ENCODE measurements around the gene SLC22A4. TPM values are rescaled to one million over a fixed set of nuclear protein-coding genes. Genes with fewer than 3 reads are reported as not detected.

The SLC22A4 gene
- polyA plus RNA-seq, 1 donor from 2014 or later: 2.0 TPM

GRCh38 chr5:132275367-132276220 is 18.6 kb upstream of the SLC22A4 start:
- TF ChIP-seq POLR2AphosphoS5 (IDR thresholded peaks at IDR 0.05) (no peak), EZH2 (IDR thresholded peaks at IDR 0.05; ENCODE audit: borderline replicate concordance, insufficient read depth, low read length, poor library complexity, severe bottlenecking) (no peak), REST (IDR thresholded peaks at IDR 0.05; ENCODE audit: borderline replicate concordance) (no peak), RAD21 (conservative IDR thresholded peaks at IDR 0.05) (no peak), TAF1 (IDR thresholded peaks at IDR 0.05; ENCODE audit: low read depth) (no peak), SMC3 (conservative IDR thresholded peaks at IDR 0.05; ENCODE audit: poor library complexity) (no peak), EP300 (conservative IDR thresholded peaks at IDR 0.05; ENCODE audit: poor library complexity, severe bottlenecking) (no peak), MXI1 (conservative IDR thresholded peaks at IDR 0.05; ENCODE audit: poor library complexity, severe bottlenecking) (no peak), CTCF (IDR thresholded peaks at IDR 0.05; ENCODE audit: poor library complexity, severe bottlenecking) (no peak)
- Histone ChIP-seq H2AFZ (ENCODE audit: low read depth, low read length) (no peak overlapping the region), H3K9me2 (ENCODE audit: insufficient read depth, low read length) (no peaks in the 10 kb centered on the region), H3K27ac (ENCODE audit: low read length) (no peak overlapping the region), H3K9ac (ENCODE audit: low read length) (no peak overlapping the region), H3K4me3 (ENCODE audit: low read length) (no peak overlapping the region), H3K27me3 (ENCODE audit: insufficient read depth, low read depth, low read length) (no peaks in the 10 kb centered on the region), H3F3A (ENCODE audit: insufficient read depth, low read length, poor library complexity, severe bottlenecking) (no peaks in the 10 kb centered on the region), H3K79me2 (replicated peaks; ENCODE audit: insufficient read depth, low read length) (no peaks in the 10 kb centered on the region), H3K4me2 (ENCODE audit: low read length) (no peak overlapping the region), H4K20me1 (ENCODE audit: insufficient read depth) (no peaks in the 10 kb centered on the region), H3K9me3 (ENCODE audit: low read length) (no peaks in the 10 kb centered on the region), H3K36me3 (ENCODE audit: insufficient read depth, low read length) (no peaks in the 10 kb centered on the region)

- H3K4me3 ChIP-seq (ENCODE audit: low read length): no peak overlapping the region
Observed at GRCh38 chr5:132277256-132277655, 16.9 kb upstream of the SLC22A4 start.

More at GRCh38 chr5:132277256-132277655, 16.9 kb upstream of the SLC22A4 start:
- no peak overlapping the region for H2AFZ ChIP-seq (ENCODE audit: low read depth, low read length)
- no peak overlapping the region for H3K4me2 ChIP-seq (ENCODE audit: low read length)
- H3K36me3 ChIP-seq (ENCODE audit: insufficient read depth, low read length): no peaks in the 10 kb centered on the region
- H3F3A ChIP-seq (ENCODE audit: insufficient read depth, low read length, poor library complexity, severe bottlenecking): no peaks in the 10 kb centered on the region
- no peaks in the 10 kb centered on the region for H3K27me3 ChIP-seq (ENCODE audit: insufficient read depth, low read depth, low read length)
- no peaks in the 10 kb centered on the region for H4K20me1 ChIP-seq (ENCODE audit: insufficient read depth)
- H3K27ac ChIP-seq (ENCODE audit: low read length): no peak overlapping the region
- H3K79me2 ChIP-seq (replicated peaks; ENCODE audit: insufficient read depth, low read length): no peaks in the 10 kb centered on the region
- H3K9me3 ChIP-seq (ENCODE audit: low read length): no peaks in the 10 kb centered on the region
- H3K9ac ChIP-seq (ENCODE audit: low read length): no peak overlapping the region
- TF ChIP-seq EZH2 (IDR thresholded peaks at IDR 0.05; ENCODE audit: borderline replicate concordance, insufficient read depth, low read length, poor library complexity, severe bottlenecking) (no peak), SMC3 (conservative IDR thresholded peaks at IDR 0.05; ENCODE audit: poor library complexity) (no peak), MXI1 (conservative IDR thresholded peaks at IDR 0.05; ENCODE audit: poor library complexity, severe bottlenecking) (no peak), CTCF (IDR thresholded peaks at IDR 0.05; ENCODE audit: poor library complexity, severe bottlenecking) (no peak), REST (IDR thresholded peaks at IDR 0.05; ENCODE audit: borderline replicate concordance) (no peak), POLR2AphosphoS5 (IDR thresholded peaks at IDR 0.05) (no peak), EP300 (conservative IDR thresholded peaks at IDR 0.05; ENCODE audit: poor library complexity, severe bottlenecking) (no peak), TAF1 (IDR thresholded peaks at IDR 0.05; ENCODE audit: low read depth) (no peak), RAD21 (conservative IDR thresholded peaks at IDR 0.05) (no peak)
- H3K9me2 ChIP-seq (ENCODE audit: insufficient read depth, low read length): no peaks in the 10 kb centered on the region
